SK-N-SH treated with all-trans-retinoic acid at 6 μM for 48 hours (cell line): ENCODE data around the gene ADAM10.

Experiments used
- ATAC-seq: fragments of 200-7000 bp; cut with Tn5 transposase; 3 replicates; pipeline ENCODE4 v1.9.1; 2020; ENCODE audit warnings: mild to moderate bottlenecking, moderate library complexity
- ARNTL ChIP-seq: fragments of 450-650 bp; formaldehyde crosslinking; IDR thresholded peaks from 2 replicates; pipeline ENCODE4 v1.5.0; 2020; ENCODE audit warnings: low read depth, mild to moderate bottlenecking, moderate library complexity, borderline replicate concordance
- CSDC2 ChIP-seq: fragments of 250-450 bp; sonication (Bioruptor Pico); IDR thresholded peaks from 2 replicates; pipeline ENCODE4 v1.5.0; 2020; ENCODE audit warnings: mild to moderate bottlenecking, moderate library complexity
- ESRRG ChIP-seq: fragments of 250-450 bp; sonication (Bioruptor Pico); IDR thresholded peaks from 2 replicates; pipeline ENCODE4 v1.6.1; 2021; ENCODE audit warnings: mild to moderate bottlenecking
- GLIS3 ChIP-seq: fragments of 250-450 bp; sonication (Bioruptor Pico); IDR thresholded peaks from 2 replicates; pipeline ENCODE4 v1.5.0; 2020; ENCODE audit warnings: mild to moderate bottlenecking, moderate library complexity
- ISL1 ChIP-seq: fragments of 250-450 bp; sonication (Bioruptor Pico); IDR thresholded peaks from 2 replicates; pipeline ENCODE4 v2.1.2; 2022; ENCODE audit warnings: mild to moderate bottlenecking, moderate library complexity
- OSR1 ChIP-seq: fragments of 250-450 bp; sonication (Bioruptor Pico); IDR thresholded peaks from 2 replicates; pipeline ENCODE4 v1.8.0; 2022; ENCODE audit warnings: moderate library complexity, mild to moderate bottlenecking, inconsistent platforms
- PATZ1 ChIP-seq: fragments of 250-450 bp; sonication (Bioruptor Pico); IDR thresholded peaks from 2 replicates; pipeline ENCODE4 v1.8.0; 2020; ENCODE audit warnings: mild to moderate bottlenecking, moderate library complexity, borderline replicate concordance
- POU6F1 ChIP-seq: fragments of 250-450 bp; sonication (Bioruptor Pico); IDR thresholded peaks from 2 replicates; pipeline ENCODE4 v1.8.0; 2021; ENCODE audit warnings: low read depth, mild to moderate bottlenecking, moderate library complexity, borderline replicate concordance
- PPARA ChIP-seq: fragments of 250-450 bp; sonication (Bioruptor Pico); IDR thresholded peaks from 2 replicates; pipeline ENCODE4 v1.5.0; 2020; ENCODE audit warnings: mild to moderate bottlenecking, borderline replicate concordance
- RARB ChIP-seq: fragments of 250-450 bp; sonication (Bioruptor Pico); IDR thresholded peaks from 2 replicates; pipeline ENCODE4 v1.8.0; 2021; ENCODE audit warnings: mild to moderate bottlenecking, moderate library complexity
- SNAI2 ChIP-seq: fragments of 250-450 bp; sonication (Bioruptor Pico); IDR thresholded peaks from 2 replicates; pipeline ENCODE4 v1.5.0; 2020; ENCODE audit warnings: mild to moderate bottlenecking, moderate library complexity
- TCF4 ChIP-seq: fragments of 250-450 bp; sonication (Bioruptor Pico); IDR thresholded peaks from 2 replicates; pipeline ENCODE4 v1.8.0; 2021; ENCODE audit warnings: mild to moderate bottlenecking, moderate library complexity, borderline replicate concordance
- TOX ChIP-seq: fragments of 250-450 bp; sonication (Bioruptor Pico); IDR thresholded peaks from 2 replicates; pipeline ENCODE4 v1.8.0; 2021; ENCODE audit warnings: mild to moderate bottlenecking, moderate library complexity, borderline replicate concordance
- TSHZ2 ChIP-seq: fragments of 250-450 bp; sonication (Bioruptor Pico); IDR thresholded peaks from 2 replicates; pipeline ENCODE4 v1.5.0; 2020; ENCODE audit warnings: mild to moderate bottlenecking, moderate library complexity
- ZFP30 ChIP-seq: fragments of 450-650 bp; formaldehyde crosslinking; IDR thresholded peaks from 2 replicates; pipeline ENCODE4 v1.5.0; 2022; ENCODE audit warnings: mild to moderate bottlenecking, moderate library complexity
- ZNF70 ChIP-seq: fragments of 450-650 bp; formaldehyde crosslinking; IDR thresholded peaks from 2 replicates; pipeline ENCODE4 v1.5.0; 2020; ENCODE audit warnings: mild to moderate bottlenecking, moderate library complexity
- ZNF8 ChIP-seq: fragments of 450-650 bp; formaldehyde crosslinking; IDR thresholded peaks from 2 replicates; pipeline ENCODE4 v1.5.0; 2020; ENCODE audit warnings: mild to moderate bottlenecking, moderate library complexity
- TF ChIP-seq, protein P1 (sequence below): fragments of 250-450 bp; sonication (Bioruptor Pico); IDR thresholded peaks from 2 replicates; pipeline ENCODE4 v1.5.1; 2021; ENCODE audit warnings: mild to moderate bottlenecking, moderate library complexity

The ADAM10 gene

GRCh38 chr15:58696738-58697137 lies 52.8 kb downstream of the ADAM10 start:
- no peak for ATAC-seq
- no peak for TF ChIP-seq PATZ1 (CRISPR knock-in tag)
- TF ChIP-seq SNAI2 (CRISPR knock-in tag), result no peak
- no peak for TF ChIP-seq POU6F1
- no peak for TF ChIP-seq TOX (CRISPR knock-in tag)
- TF ChIP-seq ZNF8 (CRISPR knock-in tag), result no peak
- TF ChIP-seq TCF4 (CRISPR knock-in tag), result no peak
- no peak for TF ChIP-seq ZFP30 (CRISPR knock-in tag)
- TF ChIP-seq TSHZ2 (CRISPR knock-in tag), result no peak
- no peak for TF ChIP-seq ZNF70
- no peak for TF ChIP-seq ESRRG (CRISPR knock-in tag)
- TF ChIP-seq OSR1 (CRISPR knock-in tag), result no peak
- no peak for TF ChIP-seq ISL1 (CRISPR knock-in tag)
- no peak for TF ChIP-seq RARB (CRISPR knock-in tag)
- TF ChIP-seq, all 23 proteins: peak for 0

- TF ChIP-seq SNAI2 (CRISPR knock-in tag) (no peak), TCF4 (CRISPR knock-in tag) (no peak), ZNF8 (CRISPR knock-in tag) (no peak), POU6F1 (no peak), GLIS3 (CRISPR knock-in tag) (no peak), ZNF70 (no peak), TOX (CRISPR knock-in tag) (no peak), ARNTL (CRISPR knock-in tag) (no peak), CSDC2 (no peak), OSR1 (CRISPR knock-in tag) (no peak), PPARA (CRISPR knock-in tag) (no peak), ZFP30 (CRISPR knock-in tag) (no peak), ESRRG (CRISPR knock-in tag) (no peak), ISL1 (CRISPR knock-in tag) (no peak), TSHZ2 (CRISPR knock-in tag) (no peak), PATZ1 (CRISPR knock-in tag) (no peak)
- TF ChIP-seq, protein P1, sequence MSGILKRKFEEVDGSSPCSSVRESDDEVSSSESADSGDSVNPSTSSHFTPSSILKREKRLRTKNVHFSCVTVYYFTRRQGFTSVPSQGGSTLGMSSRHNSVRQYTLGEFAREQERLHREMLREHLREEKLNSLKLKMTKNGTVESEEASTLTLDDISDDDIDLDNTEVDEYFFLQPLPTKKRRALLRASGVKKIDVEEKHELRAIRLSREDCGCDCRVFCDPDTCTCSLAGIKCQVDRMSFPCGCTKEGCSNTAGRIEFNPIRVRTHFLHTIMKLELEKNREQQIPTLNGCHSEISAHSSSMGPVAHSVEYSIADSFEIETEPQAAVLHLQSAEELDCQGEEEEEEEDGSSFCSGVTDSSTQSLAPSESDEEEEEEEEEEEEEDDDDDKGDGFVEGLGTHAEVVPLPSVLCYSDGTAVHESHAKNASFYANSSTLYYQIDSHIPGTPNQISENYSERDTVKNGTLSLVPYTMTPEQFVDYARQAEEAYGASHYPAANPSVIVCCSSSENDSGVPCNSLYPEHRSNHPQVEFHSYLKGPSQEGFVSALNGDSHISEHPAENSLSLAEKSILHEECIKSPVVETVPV (CRISPR knock-in tag), result no peak
- ATAC-seq, result no peak
These were observed 54.7 kb downstream of the ADAM10 start for GRCh38 chr15:58694641-58695398.
